B cell (primary cell): ENCODE results near the gene CRY2. TPM values are rescaled to one million over a fixed set of nuclear protein-coding genes. Genes with fewer than 3 reads are reported as not detected.

Source experiments
- ATAC-seq: fragments of 200-7000 bp; cut with Tn5 transposase; one replicate; pipeline ENCODE4 v1.10.0; 2021; ENCODE audit warnings: low read depth, mild to moderate bottlenecking, moderate number of reproducible peaks, moderate library complexity
- CTCF ChIA-PET: fragments of 350-600 bp; sonication (Branson Sonifier 250); formaldehyde crosslinking; loops from one replicate; lab custom pipeline; 2021; ENCODE audit warnings: antibody characterized with exemption, inconsistent platforms; lab: Charles Lee
- POLR2A ChIA-PET: fragments of 350-600 bp; sonication (Branson Sonifier 250); formaldehyde crosslinking; loops from one replicate; lab custom pipeline; 2021; ENCODE audit warnings: antibody characterized with exemption; lab: Charles Lee
- DNase-seq: peaks from one replicate; pipeline ENCODE4 v3.0.0; 2013
- H2AFZ ChIP-seq: 2 replicates; pipeline ENCODE4 v1.6.1; 2012; ENCODE audit warnings: mild to moderate bottlenecking, low read depth, low read length; ENCODE audit not compliant: insufficient read depth, poor library complexity, severe bottlenecking
- H3K27ac ChIP-seq, 2 donors: 1 replicate in 1 of 2; 2 replicates in 1 of 2; pipeline ENCODE4 v1.5.1; 2012 to 2013; ENCODE audit warnings: low read length in 2 of 2, mild to moderate bottlenecking in 2 of 2, moderate library complexity in 1 of 2
- H3K27me3 ChIP-seq, 4 experiments: fragments of 200-600 bp in 1 of 4; sonication (generic) in 1 of 4; replicated peaks in 1 of 4; 1 replicate in 2 of 4; 2 replicates in 2 of 4; pipeline versions ENCODE4 v1.6.1 to v1.7.0; 2013 to 2016; ENCODE audit warnings: low read length in 3 of 4, mild to moderate bottlenecking in 2 of 4, mixed read lengths in 1 of 4, moderate library complexity in 1 of 4; ENCODE audit not compliant: insufficient read depth in 4 of 4, control insufficient read depth in 3 of 4; ENCODE audit errors: control extremely low read depth in 1 of 4
- H3K36me3 ChIP-seq, 2 experiments: replicated peaks in 1 of 2; 1 replicate in 1 of 2; 2 replicates in 1 of 2; pipeline versions ENCODE4 v1.6.1 to v1.7.1; 2013; ENCODE audit warnings: low read length in 1 of 2; ENCODE audit not compliant: insufficient read depth in 2 of 2, control insufficient read depth in 1 of 2; ENCODE audit errors: control extremely low read depth in 1 of 2, extremely low read depth in 1 of 2
- H3K4me1 ChIP-seq, 2 donors: fragments of 200-600 bp in 1 of 2; sonication (generic) in 1 of 2; 1 replicate in 1 of 2; 2 replicates in 1 of 2; pipeline versions ENCODE4 v1.5.1 to v1.6.1; 2013 to 2017; ENCODE audit warnings: low read length in 2 of 2; ENCODE audit not compliant: control insufficient read depth in 2 of 2, insufficient read depth in 2 of 2
- H3K4me2 ChIP-seq: replicated peaks from 2 replicates; pipeline ENCODE3; 2012; ENCODE audit warnings: mild to moderate bottlenecking, low read depth, low read length; ENCODE audit not compliant: poor library complexity, severe bottlenecking
- H3K4me3 ChIP-seq, 5 experiments: fragments of 200-600 bp in 1 of 5; sonication (generic) in 1 of 5; 1 replicate in 3 of 5; 2 replicates in 2 of 5; pipeline versions ENCODE4 v1.5.1 to v1.7.0; 2011 to 2016; ENCODE audit warnings: low read length in 4 of 5, mild to moderate bottlenecking in 4 of 5, low read depth in 2 of 5, control low read depth in 1 of 5, moderate library complexity in 1 of 5; ENCODE audit not compliant: insufficient read depth in 1 of 5; ENCODE audit errors: control extremely low read depth in 1 of 5, extremely low read depth in 1 of 5
- H3K79me2 ChIP-seq: fragments of 200-600 bp; sonication (generic); one replicate; pipeline ENCODE4 v1.6.0; 2016; ENCODE audit warnings: low read length; ENCODE audit not compliant: control insufficient read depth, insufficient read depth
- H3K9ac ChIP-seq: fragments of 200-600 bp; sonication (generic); 2 replicates; pipeline ENCODE4 v1.6.1; 2017; ENCODE audit warnings: mild to moderate bottlenecking, low read length, moderate library complexity
- H3K9me3 ChIP-seq, 3 donors: one replicate each; pipeline versions ENCODE4 v1.6.1 to v1.7.1; 2013; ENCODE audit warnings: low read length in 2 of 3; ENCODE audit not compliant: control insufficient read depth in 2 of 3, insufficient read depth in 1 of 3; ENCODE audit errors: control extremely low read depth in 1 of 3
- H4K20me1 ChIP-seq: 2 replicates; pipeline ENCODE4 v1.6.0; 2012; ENCODE audit warnings: mild to moderate bottlenecking, low read length; ENCODE audit not compliant: insufficient read depth, control insufficient read depth, poor library complexity, severe bottlenecking
- H3K27ac Mint-ChIP-seq: one replicate; pipeline ENCODE4 v1.8.0; 2021; ENCODE audit warnings: mixed read lengths
- H3K27me3 Mint-ChIP-seq: one replicate; pipeline ENCODE4 v1.8.0; 2021; ENCODE audit warnings: mixed read lengths
- H3K4me1 Mint-ChIP-seq: one replicate; pipeline ENCODE4 v1.8.0; 2021; ENCODE audit warnings: mixed read lengths
- H3K4me3 Mint-ChIP-seq: one replicate; pipeline ENCODE4 v1.8.0; 2021; ENCODE audit warnings: mixed read lengths
- H3K9me3 Mint-ChIP-seq: one replicate; pipeline ENCODE4 v1.8.0; 2022; ENCODE audit warnings: mixed read lengths; ENCODE audit not compliant: insufficient read depth
- EZH2 ChIP-seq: IDR thresholded peaks from 2 replicates; pipeline ENCODE4 v1.6.1; 2012; ENCODE audit warnings: borderline replicate concordance, low read depth, mild to moderate bottlenecking, moderate library complexity, low read length; ENCODE audit not compliant: insufficient read depth, poor library complexity, severe bottlenecking
- WGBS: methylation state at CpG from one replicate; pipeline ENCODE4 v1.1.5; 2013; ENCODE audit warnings: missing lambda C conversion rate; ENCODE audit not compliant: insufficient coverage; 5-methylcytosine and 5-hydroxymethylcytosine counted together
- intact Hi-C: fragments of 100-400 bp; cut with micrococcal nuclease; formaldehyde crosslinking; loops from one replicate; pipeline ENCODE4 v1.10.0; 2022
- polyA plus RNA-seq: library from polyadenylated mRNA; depleted of rRNA; stranded (reverse); fragments of >200 nt; gene quantifications from 2 replicates; pipeline ENCODE4 v1.2.3, GENCODE V29; 2012
- total RNA-seq, 2 donors: library from RNA; stranded (reverse); fragments of 120-200 nt in 1 of 2; gene quantifications; 1 replicate in 1 of 2; 2 replicates in 1 of 2; pipeline versions ENCODE4 v1.2.3 to v1.2.4, GENCODE V29; 2013 to 2022
- TF ChIP-seq, protein P1 (sequence below): fragments of 200-600 bp; IDR thresholded peaks from one replicate; pipeline ENCODE4 v1.8.0; 2022; ENCODE audit warnings: antibody characterized with exemption, mild to moderate bottlenecking

CRY2 gene
- total and polyA plus RNA-seq, 2 donors (not counting 1 experiment from before 2014, with no cell fraction given), result 20.4 to 65.1 TPM

DNA sequence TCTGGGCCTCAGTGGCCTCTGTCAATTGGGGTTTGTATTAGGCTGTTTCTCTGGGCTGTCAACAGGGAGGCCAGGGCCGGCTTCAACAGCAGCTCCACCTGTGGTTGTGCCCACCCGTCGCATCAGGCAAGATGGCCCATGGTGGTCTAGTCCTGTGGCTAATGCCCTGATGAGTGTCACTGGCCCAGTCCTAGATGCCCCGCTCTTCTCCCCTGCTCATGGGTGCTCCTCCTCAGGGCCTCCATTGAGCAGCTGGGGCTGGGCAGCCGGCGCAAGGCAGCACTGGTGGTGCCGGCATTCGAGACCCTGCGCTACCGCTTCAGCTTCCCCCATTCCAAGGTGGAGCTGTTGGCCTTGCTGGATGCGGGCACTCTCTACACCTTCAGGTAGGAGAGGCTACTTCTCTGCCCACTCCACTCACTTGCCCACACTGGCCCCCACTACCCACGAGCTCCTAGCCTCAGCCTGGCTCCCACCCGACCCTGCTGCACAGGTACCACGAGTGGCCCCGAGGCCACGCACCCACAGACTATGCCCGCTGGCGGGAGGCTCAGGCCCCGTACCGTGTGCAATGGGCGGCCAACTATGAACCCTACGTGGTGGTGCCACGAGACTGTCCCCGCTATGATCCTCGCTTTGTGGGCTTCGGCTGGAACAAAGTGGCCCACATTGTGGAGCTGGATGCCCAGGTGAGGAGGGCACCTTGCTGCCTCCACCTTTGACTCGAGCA is 80.6 kb downstream of the CRY2 start:
- Mint-ChIP-seq H3K4me3 (peak overlapping the region; percentile 59), H3K27ac (peak overlapping the region; percentile 90), H3K4me1 (peaks cover 87% of the 10 kb centered on the region), H3K9me3 (no peaks in the 10 kb centered on the region), H3K27me3 (no peaks in the 10 kb centered on the region)
- H3K27ac ChIP-seq, result peak overlapping the region; percentile 24 to 92
- H3K9me3 ChIP-seq, result no peaks in the 10 kb centered on the region
- peaks cover 58 to 86% of the 10 kb centered on the region in 2 donors for H3K4me1 ChIP-seq
- TF ChIP-seq, protein P1, sequence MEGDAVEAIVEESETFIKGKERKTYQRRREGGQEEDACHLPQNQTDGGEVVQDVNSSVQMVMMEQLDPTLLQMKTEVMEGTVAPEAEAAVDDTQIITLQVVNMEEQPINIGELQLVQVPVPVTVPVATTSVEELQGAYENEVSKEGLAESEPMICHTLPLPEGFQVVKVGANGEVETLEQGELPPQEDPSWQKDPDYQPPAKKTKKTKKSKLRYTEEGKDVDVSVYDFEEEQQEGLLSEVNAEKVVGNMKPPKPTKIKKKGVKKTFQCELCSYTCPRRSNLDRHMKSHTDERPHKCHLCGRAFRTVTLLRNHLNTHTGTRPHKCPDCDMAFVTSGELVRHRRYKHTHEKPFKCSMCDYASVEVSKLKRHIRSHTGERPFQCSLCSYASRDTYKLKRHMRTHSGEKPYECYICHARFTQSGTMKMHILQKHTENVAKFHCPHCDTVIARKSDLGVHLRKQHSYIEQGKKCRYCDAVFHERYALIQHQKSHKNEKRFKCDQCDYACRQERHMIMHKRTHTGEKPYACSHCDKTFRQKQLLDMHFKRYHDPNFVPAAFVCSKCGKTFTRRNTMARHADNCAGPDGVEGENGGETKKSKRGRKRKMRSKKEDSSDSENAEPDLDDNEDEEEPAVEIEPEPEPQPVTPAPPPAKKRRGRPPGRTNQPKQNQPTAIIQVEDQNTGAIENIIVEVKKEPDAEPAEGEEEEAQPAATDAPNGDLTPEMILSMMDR, result no peak
- TF ChIP-seq EZH2, result no peak
- no peak overlapping the region for H3K9ac ChIP-seq
- H4K20me1 ChIP-seq, result peaks cover 37% of the 10 kb centered on the region
- H2AFZ ChIP-seq, result no peak overlapping the region
- peaks cover 0 to 43% of the 10 kb centered on the region in 2 experiments for H3K36me3 ChIP-seq
- intact Hi-C loops, result no loop called here
- ChIA-PET POLR2A (interaction anchor here (0.6 to 2.4 kb wide), 3 partner anchors 10 to 1472 kb away, joined by 3 to 10 read pairs (median 6); partner anchors contain the start of genes CRY2 and PEX16), CTCF (interaction anchor here (1.1 to 2.4 kb wide), 5 partner anchors 9 to 79 kb away, joined by 4 to 10 read pairs (median 4); partner anchors contain the start of gene PEX16)
- peak overlapping the region; percentile 91 for H3K4me2 ChIP-seq
- peak; percentile 7 for DNase-seq
- WGBS, result 93% methylated on average over 25 of the region's 27 CpGs
- H3K27me3 ChIP-seq, result no peaks in the 10 kb centered on the region
- no peak for ATAC-seq
- H3K4me3 ChIP-seq, result no peak overlapping the region
- H3K79me2 ChIP-seq, result peaks cover 98% of the 10 kb centered on the region
